Posterior vena cava (tissue), 2 donors: ENCODE results near the gene UBP1. TPM values are rescaled to one million over a fixed set of nuclear protein-coding genes. Genes with fewer than 3 reads are reported as not detected.

ENCODE experiments used
- DNase-seq: peaks from one replicate; pipeline ENCODE4 v3.0.0-alpha.2; 2020; ENCODE audit warnings: low spot score
- intact Hi-C, 2 donors: fragments of 100-400 bp; cut with DNase I; formaldehyde crosslinking; loops; one replicate each; pipeline versions ENCODE4 v1.14.1 to v1.14.2; 2022 to 2023
- total RNA-seq, 2 donors: library from RNA; stranded (reverse); fragmentation: NEBNext Ultra II Directional; extraction: Animal tissue kit (Norgen Biotek cat#: 25700); gene quantifications; one replicate each; pipeline ENCODE4 v1.2.1, GENCODE V29; 2021
- donor health status: DM: yes; HTN: yes; CAD: no.
- donor health status: DM: yes; HTN: yes; CAD: no.

The UBP1 gene
- total RNA-seq, 2 donors from 2014 or later: 57.5 to 66.5 TPM

GRCh38 chr3:33398410-33398809 is 41.8 kb downstream of the UBP1 start:
- intact Hi-C loops: no loop called here
- no peak for DNase-seq

GRCh38 chr3:33395900-33396299 is 44.3 kb downstream of the UBP1 start:
- no peak for DNase-seq
- intact Hi-C loops: no loop called here

- intact Hi-C loops: no loop called here
- DNase-seq: no peak
Observed at GRCh38 chr3:33394403-33395054, 45.7 kb downstream of the UBP1 start.

- intact Hi-C loops: no loop called here
- no peak for DNase-seq
Observed at GRCh38 chr3:33392703-33393125, 47.5 kb downstream of the UBP1 start.

- no peak for DNase-seq
- intact Hi-C loops: no loop called here
Observed at GRCh38 chr3:33392144-33392543, 48.1 kb downstream of the UBP1 start.

- no peak for DNase-seq
- intact Hi-C loops: no loop called here
Observed at GRCh38 chr3:33391255-33391995, 48.8 kb downstream of the UBP1 start.

- intact Hi-C loops: no loop called here
- DNase-seq: no peak
Observed at GRCh38 chr3:33389908-33390307, 50.3 kb downstream of the UBP1 start.

GRCh38 chr3:33388374-33389100 is 51.7 kb downstream of the UBP1 start:
- DNase-seq: no peak
- intact Hi-C loops: no loop called here

- no peak for DNase-seq
Observed at GRCh38 chr3:33386631-33387030, 53.6 kb downstream of the UBP1 start.

GRCh38 chr3:33385423-33385822 is 54.8 kb downstream of the UBP1 start:
- intact Hi-C loops: no loop called here
- DNase-seq: no peak

More at GRCh38 chr3:33386631-33387030, 53.6 kb downstream of the UBP1 start:
- intact Hi-C loops: no loop called here

GRCh38 chr3:33383951-33384350 is 56.3 kb downstream of the UBP1 start:
- intact Hi-C loops: no loop called here
- DNase-seq: no peak

- DNase-seq: no peak
- intact Hi-C loops: no loop called here
Observed at GRCh38 chr3:33380653-33381052, 59.6 kb downstream of the UBP1 start.

GRCh38 chr3:33377931-33378330 is 62.3 kb downstream of the UBP1 start:
- DNase-seq: no peak
- intact Hi-C loops: no loop called here

- DNase-seq: no peak
- intact Hi-C loops: no loop called here
Observed at GRCh38 chr3:33377489-33377888, 62.7 kb downstream of the UBP1 start.

GRCh38 chr3:33373082-33373437 is 67.1 kb downstream of the UBP1 start:
- no peak for DNase-seq
- intact Hi-C loops: loop anchor here (5.0 kb wide), 1 partner anchor 241 kb away; no protein-coding TSS in a partner anchor

GRCh38 chr3:33372218-33373081 is 67.8 kb downstream of the UBP1 start:
- DNase-seq: no peak
- intact Hi-C loops: loop anchor here (5.0 kb wide), 1 partner anchor 240 kb away; no protein-coding TSS in a partner anchor

- no peak for DNase-seq
- intact Hi-C loops: no loop called here
Observed at GRCh38 chr3:33364531-33365128, 75.6 kb downstream of the UBP1 start.

GRCh38 chr3:33364060-33364459 is 76.1 kb downstream of the UBP1 start:
- DNase-seq: no peak
- intact Hi-C loops: no loop called here
